HG03521 (cell line): Measurements from ENCODE around the gene MAD1L1.
"Not testable (repeated sequence)": the region's sequence is repeated elsewhere in the genome, so short reads cannot be mapped to it uniquely, and the experiment has no call there.

Source experiments
- ATAC-seq: cut with Tn5 transposase; IDR thresholded peaks from one replicate; pipeline ENCODE4 v1.9.1; 2021; ENCODE audit warnings: mild to moderate bottlenecking, moderate library complexity; ENCODE audit not compliant: unreplicated experiment

MAD1L1 gene

DNA sequence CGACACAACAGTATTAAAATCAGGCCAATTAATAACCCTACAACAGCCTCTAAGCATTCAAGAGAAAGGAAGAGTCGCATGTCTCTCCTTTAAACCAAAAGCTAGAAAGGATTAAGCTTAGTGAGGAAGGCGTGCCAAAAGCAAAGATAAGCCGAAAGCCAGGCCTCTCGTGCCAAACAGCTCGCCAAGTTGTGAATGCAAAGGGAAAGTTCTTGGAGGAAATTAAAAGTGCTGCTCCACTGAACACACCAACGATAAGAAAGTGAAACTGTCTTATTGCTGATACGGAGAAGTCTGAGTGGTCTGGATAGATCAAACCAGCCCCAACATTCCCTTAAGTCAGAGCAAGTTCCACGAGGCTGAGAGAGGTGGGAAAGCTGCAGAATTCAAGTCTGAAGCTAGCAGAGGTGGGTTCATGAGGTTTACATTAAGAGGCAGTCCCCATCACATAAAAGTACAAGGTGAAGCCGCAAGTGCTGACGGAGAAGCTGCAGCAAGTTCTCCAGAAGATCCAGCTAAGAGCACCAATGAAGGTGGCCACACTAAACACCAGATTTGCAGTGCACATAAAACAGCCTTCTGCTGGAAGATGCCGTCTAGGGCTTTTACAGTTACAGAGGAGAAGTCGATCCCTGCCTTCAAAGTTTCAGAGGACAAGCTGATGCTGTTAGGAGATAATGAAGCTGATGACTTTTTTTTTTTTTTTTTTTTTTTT is 194.8 kb downstream of the MAD1L1 start:
- no peak for ATAC-seq

GRCh38 chr7:2037301-2037807 is 195.4 kb downstream of the MAD1L1 start:
- ATAC-seq: no peak

GRCh38 chr7:2036786-2037185 is 196.0 kb downstream of the MAD1L1 start:
- no peak for ATAC-seq

DNA sequence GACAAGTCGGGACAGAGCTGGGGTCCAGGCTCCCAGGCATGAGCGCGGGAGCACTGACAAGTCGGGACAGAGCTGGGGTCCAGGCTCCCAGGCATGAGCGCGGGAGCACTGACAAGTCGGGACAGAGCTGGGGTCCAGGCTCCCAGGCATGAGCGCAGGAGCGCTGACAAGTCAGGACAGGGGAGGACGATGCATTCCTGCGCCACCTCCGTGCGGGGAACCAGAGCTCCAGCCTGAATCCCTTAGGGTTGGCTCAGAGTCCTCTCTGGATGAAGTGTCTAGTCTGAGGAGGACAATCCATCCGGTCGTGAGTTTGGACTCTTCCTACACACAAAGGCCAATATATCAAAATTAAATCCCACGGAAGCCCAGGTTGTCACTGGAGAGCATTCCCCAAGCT is 196.5 kb downstream of the MAD1L1 start:
- ATAC-seq: not testable (repeated sequence)

DNA sequence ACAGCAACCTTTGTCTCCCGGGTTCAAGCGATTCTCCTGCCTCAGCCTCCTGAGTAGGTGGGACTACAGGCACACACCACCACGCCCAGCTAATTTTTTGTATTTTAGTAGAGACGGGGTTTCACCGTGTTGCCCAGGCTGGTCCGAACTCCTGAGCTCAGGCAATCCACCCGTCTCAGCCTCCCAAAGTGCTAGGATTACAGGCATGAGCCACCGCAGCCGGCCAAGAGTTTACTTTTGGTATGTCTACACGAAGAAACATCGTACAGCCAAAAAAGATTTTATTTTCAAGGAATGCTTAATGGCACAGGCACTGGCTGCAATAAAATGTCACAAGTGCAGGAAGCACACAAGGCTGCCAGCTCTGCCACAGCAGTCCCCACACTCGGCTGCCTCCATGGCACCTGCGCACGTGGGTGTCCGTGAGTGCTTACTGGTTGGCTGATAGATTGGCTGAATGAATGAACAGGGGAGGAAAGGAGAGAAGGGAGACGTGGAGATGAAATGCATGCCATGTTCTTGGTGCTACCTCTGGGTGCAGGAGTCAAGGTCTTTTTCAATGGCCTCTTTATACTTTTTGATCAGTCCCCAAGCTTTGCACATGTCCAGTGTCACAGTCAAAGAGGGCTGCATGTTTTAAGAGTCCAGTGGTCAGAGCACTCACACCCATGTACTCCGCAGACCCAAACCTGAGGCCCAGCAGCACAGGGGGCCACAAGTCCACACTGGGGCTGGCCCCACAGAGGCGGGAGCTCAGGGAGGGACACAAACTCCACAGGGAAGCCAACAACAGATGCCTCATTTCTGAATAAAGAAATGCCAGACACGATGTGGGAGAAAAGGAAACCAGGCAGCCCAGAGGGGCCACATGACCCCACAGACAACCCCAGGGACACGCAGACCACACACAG is 198.2 kb downstream of the MAD1L1 start:
- no peak for ATAC-seq

DNA sequence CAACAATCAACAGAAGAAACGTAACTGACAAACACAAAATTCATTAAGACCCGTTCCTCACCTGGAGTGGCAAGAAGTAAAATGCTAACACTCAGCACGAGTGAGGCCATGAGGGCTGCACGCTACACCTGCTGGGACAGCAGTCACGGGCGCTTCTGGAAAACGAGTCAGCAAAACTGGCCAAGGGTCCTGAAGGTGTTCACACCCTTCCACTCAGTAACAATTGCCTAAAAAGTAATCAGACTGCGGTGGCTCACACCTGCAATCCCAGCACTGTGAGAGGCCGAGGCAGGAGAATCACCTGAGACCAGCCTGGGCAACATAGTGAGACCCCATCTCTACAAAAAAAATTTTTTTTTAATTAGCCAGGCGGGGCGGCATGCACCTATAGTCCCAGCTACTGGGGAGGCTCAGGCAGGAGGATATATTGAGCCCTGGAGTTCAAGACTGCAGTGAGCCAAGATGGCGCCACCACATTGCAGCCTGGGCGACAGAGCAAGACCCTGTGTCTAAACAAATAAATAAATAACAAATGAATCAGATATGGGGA is 199.1 kb downstream of the MAD1L1 start:
- ATAC-seq: no peak

DNA sequence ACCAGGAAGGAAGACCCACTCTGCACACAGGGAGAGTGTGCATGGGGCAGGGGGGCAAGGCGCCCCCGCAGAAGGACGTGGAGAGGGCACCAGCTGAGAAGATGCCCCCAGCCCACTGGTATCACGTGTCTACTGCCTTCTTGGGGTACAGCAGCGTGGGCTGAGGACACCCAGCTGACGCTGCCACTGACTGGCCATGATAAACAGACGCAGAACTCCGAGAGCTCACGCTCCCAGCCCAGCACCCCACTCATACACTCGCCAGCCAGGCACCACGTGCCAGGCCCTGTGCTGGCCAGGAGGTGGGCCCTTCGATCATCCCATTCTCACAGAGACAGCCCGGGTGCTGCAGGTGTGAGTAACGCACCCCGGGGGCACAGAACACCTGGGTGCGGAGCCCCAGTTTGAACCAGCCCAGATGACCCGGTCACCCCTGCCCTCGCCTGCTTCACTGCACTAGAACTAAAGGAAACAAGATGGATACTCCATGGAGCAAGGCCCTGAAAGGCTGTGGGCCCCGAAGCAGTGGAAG is 199.8 kb downstream of the MAD1L1 start:
- ATAC-seq: no peak

- no peak for ATAC-seq
These were observed 200.5 kb downstream of the MAD1L1 start for GRCh38 chr7:2032030-2032875.

DNA sequence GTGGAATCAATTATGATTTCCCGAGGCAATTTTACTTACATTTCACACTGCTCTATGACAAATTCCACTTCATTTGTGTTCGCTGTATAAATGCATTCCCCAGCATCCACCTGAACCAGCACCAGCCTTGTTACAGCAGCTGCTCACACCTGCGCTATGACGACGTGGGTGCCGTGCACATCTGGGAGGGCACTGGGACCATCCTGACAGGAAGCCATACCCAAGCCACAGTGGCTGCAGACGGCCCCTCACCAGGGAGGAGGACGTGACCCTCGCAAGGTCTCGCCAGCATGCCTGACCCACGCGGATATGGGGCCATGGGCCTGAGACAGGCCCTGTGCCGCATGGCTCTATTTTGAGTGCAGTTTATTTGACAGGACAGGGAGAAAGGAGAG is 201.3 kb downstream of the MAD1L1 start:
- no peak for ATAC-seq

- ATAC-seq: no peak
These were observed 202.0 kb downstream of the MAD1L1 start for GRCh38 chr7:2030475-2031450.

- no peak for ATAC-seq
These were observed 202.8 kb downstream of the MAD1L1 start for GRCh38 chr7:2029936-2030335.

DNA sequence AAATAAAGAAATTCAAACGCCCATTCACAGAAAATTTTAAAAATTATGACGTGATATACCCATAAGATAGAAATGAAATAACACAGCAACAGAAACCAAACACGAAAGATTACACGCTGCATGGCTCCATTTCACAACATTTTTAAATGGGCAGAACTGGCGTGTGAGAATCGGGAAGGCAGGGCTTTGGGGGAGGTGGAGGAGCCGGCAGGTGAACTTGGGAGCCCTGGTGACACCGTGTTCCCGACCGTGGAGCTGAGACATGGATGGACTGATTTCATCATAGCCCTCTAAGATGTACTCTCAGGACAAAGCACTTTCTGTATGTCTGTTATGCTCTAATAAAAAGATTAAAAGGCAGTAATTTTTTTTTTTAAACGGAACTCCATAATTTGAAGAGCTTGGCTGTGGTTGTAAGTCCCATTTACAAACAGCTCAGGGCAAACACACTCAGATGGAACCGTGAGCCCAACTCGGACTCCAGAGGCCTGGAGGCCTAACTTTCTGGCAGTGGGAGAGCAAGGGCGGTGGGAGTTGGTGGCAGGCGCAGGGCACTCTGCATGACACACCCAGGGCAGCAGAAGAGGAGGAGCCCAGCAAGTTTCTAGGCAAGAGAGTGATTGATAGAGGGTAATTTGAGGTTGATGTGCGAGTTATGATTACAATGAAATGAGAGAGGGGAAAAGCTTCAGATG is 203.4 kb downstream of the MAD1L1 start:
- ATAC-seq: no peak

DNA sequence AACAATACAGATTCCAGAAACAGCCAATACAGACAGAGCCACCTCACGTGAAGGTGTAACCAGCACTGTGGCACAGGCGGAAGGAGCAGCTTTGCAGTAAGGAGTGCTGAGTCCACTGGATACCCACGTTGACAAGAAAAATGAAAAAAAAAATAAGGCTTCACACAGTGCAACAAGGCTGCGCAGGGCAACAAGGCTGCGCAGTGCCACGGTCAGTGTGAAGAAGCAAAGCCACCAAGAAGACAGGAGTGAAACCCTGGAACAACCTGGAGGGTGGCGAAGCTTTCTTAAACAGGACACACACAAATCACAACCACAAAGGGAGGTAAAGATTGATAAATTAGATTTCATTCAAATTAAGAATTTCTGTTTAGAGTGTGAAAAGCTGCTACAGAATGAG is 204.0 kb downstream of the MAD1L1 start:
- no peak for ATAC-seq

GRCh38 chr7:2025188-2025587 is 207.6 kb downstream of the MAD1L1 start:
- ATAC-seq: no peak

GRCh38 chr7:2024567-2024918 is 208.2 kb downstream of the MAD1L1 start:
- ATAC-seq: no peak

DNA sequence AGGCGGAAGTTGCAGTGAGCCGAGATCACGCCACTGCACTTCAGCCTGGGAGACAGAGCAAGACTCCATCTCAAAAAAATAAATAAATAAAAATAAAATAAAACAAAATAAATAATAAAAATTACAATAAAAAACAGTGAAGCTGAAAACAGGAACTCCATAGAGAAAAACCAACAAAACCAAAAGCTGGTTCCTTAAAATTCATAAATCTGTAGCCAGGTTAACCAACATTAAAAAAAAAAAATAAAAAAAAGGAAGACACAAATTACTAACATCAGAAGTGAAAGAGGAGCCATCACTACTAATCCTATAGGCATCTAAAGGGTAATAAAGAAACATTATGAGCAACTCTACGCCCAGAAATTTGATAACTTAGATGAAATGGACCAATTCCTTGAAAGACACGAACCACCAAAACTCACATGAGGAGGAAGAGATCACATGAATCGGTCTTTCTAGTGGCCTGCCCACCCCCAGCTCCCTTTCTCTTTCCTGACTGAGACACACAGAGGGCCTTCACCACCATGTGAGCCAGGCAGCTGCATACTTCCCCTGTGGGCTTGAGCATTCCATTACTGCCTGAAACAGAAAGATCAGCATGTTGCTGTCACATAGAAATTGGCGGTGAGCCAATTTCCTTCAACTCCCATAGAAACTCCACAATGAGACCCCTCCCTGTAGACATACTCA is 208.7 kb downstream of the MAD1L1 start:
- no peak for ATAC-seq

- ATAC-seq: no peak
These were observed 210.0 kb downstream of the MAD1L1 start for GRCh38 chr7:2022737-2023250.

- no peak for ATAC-seq
These were observed 210.7 kb downstream of the MAD1L1 start for GRCh38 chr7:2022021-2022409.
